Measurements from ENCODE around the gene ACACB. TPM values are rescaled to one million over a fixed set of nuclear protein-coding genes. Genes with fewer than 3 reads are reported as not detected.
A peak's percentile ranks its signal among the peaks of the same experiment; 100 is the strongest.

Gene ACACB
- polyA plus RNA-seq, 1 donor from 2014 or later: 0.22 TPM

DNA sequence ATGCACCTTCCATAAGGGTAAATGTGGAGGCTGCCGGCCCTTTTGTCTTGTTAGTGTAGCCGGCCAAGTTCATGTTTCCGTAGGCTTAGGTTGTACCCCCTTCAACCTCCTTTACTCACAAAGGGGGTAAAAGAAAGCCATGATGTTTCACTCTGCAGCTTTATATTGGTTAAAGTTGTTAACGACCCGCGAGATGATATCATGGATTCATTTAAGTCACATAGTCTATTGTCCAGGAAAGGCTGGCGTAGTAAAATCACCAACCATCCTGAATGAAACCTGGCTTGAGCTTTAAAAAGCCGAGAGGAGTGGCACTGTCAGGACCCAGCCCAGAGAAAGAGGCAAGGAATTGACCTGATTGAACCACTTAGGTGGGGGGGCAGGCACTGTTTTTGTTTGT, 17.7 kb upstream of the ACACB start:
- peak overlapping the region; percentile 91 for H3K4me2 ChIP-seq (ENCODE audit: low read length)
- H3K4me3 ChIP-seq (ENCODE audit: low read length): peak overlapping the region; percentile 98
- H3K79me2 ChIP-seq (replicated peaks; ENCODE audit: insufficient read depth, low read length): peaks cover 25% of the 10 kb centered on the region
- H3F3A ChIP-seq (ENCODE audit: insufficient read depth, low read length, poor library complexity, severe bottlenecking): no peaks in the 10 kb centered on the region
- H3K9me2 ChIP-seq (ENCODE audit: insufficient read depth, low read length): no peaks in the 10 kb centered on the region
- TF ChIP-seq RAD21 (conservative IDR thresholded peaks at IDR 0.05): no peak
- no peaks in the 10 kb centered on the region for H4K20me1 ChIP-seq (ENCODE audit: insufficient read depth)
- H3K27ac ChIP-seq (ENCODE audit: low read length): peak overlapping the region; percentile 65
- peak overlapping the region; percentile 82 for H3K9ac ChIP-seq (ENCODE audit: low read length)
- H3K27me3 ChIP-seq (ENCODE audit: insufficient read depth, low read depth, low read length): no peaks in the 10 kb centered on the region
- no peaks in the 10 kb centered on the region for H3K36me3 ChIP-seq (ENCODE audit: insufficient read depth, low read length)
- no peaks in the 10 kb centered on the region for H3K9me3 ChIP-seq (ENCODE audit: low read length)
- peak overlapping the region; percentile 60 for H2AFZ ChIP-seq (ENCODE audit: low read depth, low read length)

DNA sequence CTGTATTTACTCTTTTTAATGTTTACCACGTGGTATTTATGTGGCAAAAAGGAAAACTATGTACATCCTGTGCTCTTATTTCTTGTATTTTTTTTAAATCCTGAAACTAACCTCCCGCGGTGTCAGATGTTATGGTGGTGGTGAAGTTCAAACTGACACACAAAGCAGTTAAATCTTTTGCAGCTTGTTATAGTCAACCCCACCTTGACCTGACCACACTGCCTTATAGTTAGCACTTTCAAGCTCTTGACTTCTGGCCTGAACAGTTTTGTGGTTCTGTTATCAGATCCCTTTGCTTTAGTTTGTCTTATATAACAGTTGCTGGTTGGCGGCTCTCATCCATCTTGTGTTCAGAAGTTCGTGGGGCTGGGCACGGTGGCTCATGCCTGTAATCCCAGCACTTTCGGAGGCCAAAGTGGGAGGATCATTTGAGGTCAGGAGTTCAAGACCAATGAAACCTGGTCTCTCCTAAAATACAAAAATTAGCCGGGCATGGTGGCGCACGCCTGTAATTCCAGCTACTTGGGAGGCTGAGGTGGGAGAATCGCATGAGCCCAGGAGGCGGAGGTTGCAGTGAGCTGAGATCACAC, 16.9 kb upstream of the ACACB start:
- no peaks in the 10 kb centered on the region for H3K9me2 ChIP-seq (ENCODE audit: insufficient read depth, low read length)
- no peaks in the 10 kb centered on the region for H4K20me1 ChIP-seq (ENCODE audit: insufficient read depth)
- peak overlapping the region; percentile 82 for H3K9ac ChIP-seq (ENCODE audit: low read length)
- no peak for TF ChIP-seq RAD21 (conservative IDR thresholded peaks at IDR 0.05)
- TF ChIP-seq, protein P1, sequence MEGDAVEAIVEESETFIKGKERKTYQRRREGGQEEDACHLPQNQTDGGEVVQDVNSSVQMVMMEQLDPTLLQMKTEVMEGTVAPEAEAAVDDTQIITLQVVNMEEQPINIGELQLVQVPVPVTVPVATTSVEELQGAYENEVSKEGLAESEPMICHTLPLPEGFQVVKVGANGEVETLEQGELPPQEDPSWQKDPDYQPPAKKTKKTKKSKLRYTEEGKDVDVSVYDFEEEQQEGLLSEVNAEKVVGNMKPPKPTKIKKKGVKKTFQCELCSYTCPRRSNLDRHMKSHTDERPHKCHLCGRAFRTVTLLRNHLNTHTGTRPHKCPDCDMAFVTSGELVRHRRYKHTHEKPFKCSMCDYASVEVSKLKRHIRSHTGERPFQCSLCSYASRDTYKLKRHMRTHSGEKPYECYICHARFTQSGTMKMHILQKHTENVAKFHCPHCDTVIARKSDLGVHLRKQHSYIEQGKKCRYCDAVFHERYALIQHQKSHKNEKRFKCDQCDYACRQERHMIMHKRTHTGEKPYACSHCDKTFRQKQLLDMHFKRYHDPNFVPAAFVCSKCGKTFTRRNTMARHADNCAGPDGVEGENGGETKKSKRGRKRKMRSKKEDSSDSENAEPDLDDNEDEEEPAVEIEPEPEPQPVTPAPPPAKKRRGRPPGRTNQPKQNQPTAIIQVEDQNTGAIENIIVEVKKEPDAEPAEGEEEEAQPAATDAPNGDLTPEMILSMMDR (IDR thresholded peaks at IDR 0.05; ENCODE audit: poor library complexity, severe bottlenecking): no peak
- peak overlapping the region; percentile 98 for H3K4me3 ChIP-seq (ENCODE audit: low read length)
- no peaks in the 10 kb centered on the region for H3K36me3 ChIP-seq (ENCODE audit: insufficient read depth, low read length)
- H3F3A ChIP-seq (ENCODE audit: insufficient read depth, low read length, poor library complexity, severe bottlenecking): no peaks in the 10 kb centered on the region
- H3K79me2 ChIP-seq (replicated peaks; ENCODE audit: insufficient read depth, low read length): peaks cover 25% of the 10 kb centered on the region
- no peaks in the 10 kb centered on the region for H3K27me3 ChIP-seq (ENCODE audit: insufficient read depth, low read depth, low read length)
- no peak overlapping the region for H3K27ac ChIP-seq (ENCODE audit: low read length)
- H3K4me2 ChIP-seq (ENCODE audit: low read length): peak overlapping the region; percentile 91
- H3K9me3 ChIP-seq (ENCODE audit: low read length): no peaks in the 10 kb centered on the region
- no peak overlapping the region for H2AFZ ChIP-seq (ENCODE audit: low read depth, low read length)

DNA sequence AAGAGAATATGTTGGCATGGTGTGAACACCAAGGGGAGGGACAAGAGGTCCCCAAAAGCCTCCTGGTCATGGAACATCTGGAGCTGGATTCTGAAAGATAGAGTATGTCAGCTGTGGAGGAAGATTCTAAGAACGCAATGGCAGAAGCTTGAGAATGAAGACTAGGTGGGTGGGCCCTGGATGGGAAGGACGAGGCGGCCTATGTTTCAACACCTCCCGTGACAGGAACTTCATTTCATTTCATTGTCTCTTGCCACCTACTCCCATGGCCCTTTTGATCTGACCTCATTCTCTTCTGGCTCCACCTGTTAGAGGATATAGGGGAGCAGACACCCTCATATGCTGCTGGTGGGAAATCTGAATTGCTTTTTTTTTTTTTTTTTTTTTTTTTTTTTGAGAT, 15.6 kb upstream of the ACACB start:
- H3K9me3 ChIP-seq (ENCODE audit: low read length): no peaks in the 10 kb centered on the region
- peaks cover 25% of the 10 kb centered on the region for H3K79me2 ChIP-seq (replicated peaks; ENCODE audit: insufficient read depth, low read length)
- no peak overlapping the region for H3K4me3 ChIP-seq (ENCODE audit: low read length)
- no peak overlapping the region for H3K27ac ChIP-seq (ENCODE audit: low read length)
- H3K4me2 ChIP-seq (ENCODE audit: low read length): no peak overlapping the region
- H3K36me3 ChIP-seq (ENCODE audit: insufficient read depth, low read length): no peaks in the 10 kb centered on the region
- no peaks in the 10 kb centered on the region for H3F3A ChIP-seq (ENCODE audit: insufficient read depth, low read length, poor library complexity, severe bottlenecking)
- H4K20me1 ChIP-seq (ENCODE audit: insufficient read depth): no peaks in the 10 kb centered on the region
- no peaks in the 10 kb centered on the region for H3K9me2 ChIP-seq (ENCODE audit: insufficient read depth, low read length)
- TF ChIP-seq EZH2 (IDR thresholded peaks at IDR 0.05; ENCODE audit: borderline replicate concordance, insufficient read depth, low read length, poor library complexity, severe bottlenecking) (no peak), POLR2AphosphoS5 (IDR thresholded peaks at IDR 0.05) (no peak), RAD21 (conservative IDR thresholded peaks at IDR 0.05) (no peak), SMC3 (conservative IDR thresholded peaks at IDR 0.05; ENCODE audit: poor library complexity) (no peak), MXI1 (conservative IDR thresholded peaks at IDR 0.05; ENCODE audit: poor library complexity, severe bottlenecking) (no peak), EP300 (conservative IDR thresholded peaks at IDR 0.05; ENCODE audit: poor library complexity, severe bottlenecking) (no peak), TAF1 (IDR thresholded peaks at IDR 0.05; ENCODE audit: low read depth) (no peak)
- TF ChIP-seq, protein P1 (IDR thresholded peaks at IDR 0.05; ENCODE audit: poor library complexity, severe bottlenecking): no peak
- TF ChIP-seq, protein P2, sequence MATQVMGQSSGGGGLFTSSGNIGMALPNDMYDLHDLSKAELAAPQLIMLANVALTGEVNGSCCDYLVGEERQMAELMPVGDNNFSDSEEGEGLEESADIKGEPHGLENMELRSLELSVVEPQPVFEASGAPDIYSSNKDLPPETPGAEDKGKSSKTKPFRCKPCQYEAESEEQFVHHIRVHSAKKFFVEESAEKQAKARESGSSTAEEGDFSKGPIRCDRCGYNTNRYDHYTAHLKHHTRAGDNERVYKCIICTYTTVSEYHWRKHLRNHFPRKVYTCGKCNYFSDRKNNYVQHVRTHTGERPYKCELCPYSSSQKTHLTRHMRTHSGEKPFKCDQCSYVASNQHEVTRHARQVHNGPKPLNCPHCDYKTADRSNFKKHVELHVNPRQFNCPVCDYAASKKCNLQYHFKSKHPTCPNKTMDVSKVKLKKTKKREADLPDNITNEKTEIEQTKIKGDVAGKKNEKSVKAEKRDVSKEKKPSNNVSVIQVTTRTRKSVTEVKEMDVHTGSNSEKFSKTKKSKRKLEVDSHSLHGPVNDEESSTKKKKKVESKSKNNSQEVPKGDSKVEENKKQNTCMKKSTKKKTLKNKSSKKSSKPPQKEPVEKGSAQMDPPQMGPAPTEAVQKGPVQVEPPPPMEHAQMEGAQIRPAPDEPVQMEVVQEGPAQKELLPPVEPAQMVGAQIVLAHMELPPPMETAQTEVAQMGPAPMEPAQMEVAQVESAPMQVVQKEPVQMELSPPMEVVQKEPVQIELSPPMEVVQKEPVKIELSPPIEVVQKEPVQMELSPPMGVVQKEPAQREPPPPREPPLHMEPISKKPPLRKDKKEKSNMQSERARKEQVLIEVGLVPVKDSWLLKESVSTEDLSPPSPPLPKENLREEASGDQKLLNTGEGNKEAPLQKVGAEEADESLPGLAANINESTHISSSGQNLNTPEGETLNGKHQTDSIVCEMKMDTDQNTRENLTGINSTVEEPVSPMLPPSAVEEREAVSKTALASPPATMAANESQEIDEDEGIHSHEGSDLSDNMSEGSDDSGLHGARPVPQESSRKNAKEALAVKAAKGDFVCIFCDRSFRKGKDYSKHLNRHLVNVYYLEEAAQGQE (IDR thresholded peaks at IDR 0.05; ENCODE audit: borderline replicate concordance): no peak
- no peaks in the 10 kb centered on the region for H3K27me3 ChIP-seq (ENCODE audit: insufficient read depth, low read depth, low read length)
- no peak overlapping the region for H3K9ac ChIP-seq (ENCODE audit: low read length)
- no peak overlapping the region for H2AFZ ChIP-seq (ENCODE audit: low read depth, low read length)

Measured in neural cell (in vitro differentiated cells).